ENCODE data around the gene GALNT10.

Gene GALNT10

GRCh38 chr5:154178661-154179060 lies 11.9 kb upstream of the GALNT10 start:
- no peak for DNase-seq (ENCODE audit: low spot score)

- peak; percentile 79 for DNase-seq (ENCODE audit: low spot score)
Observed at GRCh38 chr5:154179846-154180710, 10.5 kb upstream of the GALNT10 start.

- DNase-seq (ENCODE audit: low spot score) = no peak
Observed at GRCh38 chr5:154181161-154181560, 9.4 kb upstream of the GALNT10 start.

GRCh38 chr5:154189256-154189818 lies 1.2 kb upstream of the GALNT10 start:
- DNase-seq (ENCODE audit: low spot score) = no peak

GRCh38 chr5:154189819-154190594 lies 526 bp upstream of the GALNT10 start:
- DNase-seq (ENCODE audit: low spot score) = peak; percentile 73

- peak; percentile 12 for DNase-seq (ENCODE audit: low spot score)
Observed at GRCh38 chr5:154191467-154192261, 1.1 kb downstream of the GALNT10 start.

GRCh38 chr5:154193283-154193682 lies 2.8 kb downstream of the GALNT10 start:
- no peak for DNase-seq (ENCODE audit: low spot score)

GRCh38 chr5:154193701-154194121 lies 3.2 kb downstream of the GALNT10 start:
- DNase-seq (ENCODE audit: low spot score) = no peak

- DNase-seq (ENCODE audit: low spot score) = no peak
Observed at GRCh38 chr5:154194345-154195329, 4.1 kb downstream of the GALNT10 start.

GRCh38 chr5:154196281-154196680 lies 5.7 kb downstream of the GALNT10 start:
- DNase-seq (ENCODE audit: low spot score) = no peak

- peak; percentile 58 for DNase-seq (ENCODE audit: low spot score)
Observed at GRCh38 chr5:154196955-154197652, 6.6 kb downstream of the GALNT10 start.

GRCh38 chr5:154197801-154198491 lies 7.4 kb downstream of the GALNT10 start:
- DNase-seq (ENCODE audit: low spot score) = no peak

- DNase-seq (ENCODE audit: low spot score) = peak; percentile 9
Observed at GRCh38 chr5:154198611-154199230, 8.2 kb downstream of the GALNT10 start.

- no peak for DNase-seq (ENCODE audit: low spot score)
Observed at GRCh38 chr5:154199263-154199662, 8.7 kb downstream of the GALNT10 start.

- DNase-seq (ENCODE audit: low spot score) = no peak
Observed at GRCh38 chr5:154199671-154200220, 9.2 kb downstream of the GALNT10 start.

- no peak for DNase-seq (ENCODE audit: low spot score)
Observed at GRCh38 chr5:154200221-154200620, 9.7 kb downstream of the GALNT10 start.

GRCh38 chr5:154201108-154201769 lies 10.7 kb downstream of the GALNT10 start:
- no peak for DNase-seq (ENCODE audit: low spot score)
